H1 (cell line): ENCODE data around the gene PRKAR1B. TPM values are rescaled to one million over a fixed set of nuclear protein-coding genes. Genes with fewer than 3 reads are reported as not detected.

Source experiments
- CTCF ChIA-PET: fragments of 300-600 bp; sonication (Branson Sonifier 250); formaldehyde crosslinking; loops from one replicate; lab custom pipeline; 2021; ENCODE audit not compliant: partially characterized antibody; lab: Charles Lee
- POLR2A ChIA-PET: fragments of 300-600 bp; sonication (Branson Sonifier 250); formaldehyde crosslinking; loops from one replicate; lab custom pipeline; 2021; ENCODE audit warnings: inconsistent platforms; ENCODE audit not compliant: partially characterized antibody; lab: Charles Lee
- DNase-seq, 2 experiments: peaks; one replicate each; pipeline versions ENCODE4 v3.0.0 to v3.0.0-alpha.2; 2010 to 2022; ENCODE audit warnings: low spot score in 2 of 2, low read depth in 1 of 2, mixed read lengths in 1 of 2
- FAIRE-seq: peaks from 2 replicates; lab custom pipeline; 2011; peaks lifted over from hg19 to GRCh38; lab: Jason Lieb, UNC
- H2AFZ ChIP-seq: 2 replicates; pipeline ENCODE4 v1.8.1; 2012; ENCODE audit warnings: low read length, inconsistent platforms
- H2AK5ac ChIP-seq: 2 replicates; pipeline ENCODE4 v1.6.1; 2013; ENCODE audit warnings: low read depth, low read length
- H2BK120ac ChIP-seq: replicated peaks from 2 replicates; pipeline ENCODE3; 2013; ENCODE audit warnings: low read depth, low read length, inconsistent platforms
- H2BK12ac ChIP-seq: 2 replicates; pipeline ENCODE4 v1.6.1; 2013; ENCODE audit warnings: low read depth, low read length
- H2BK15ac ChIP-seq: 2 replicates; pipeline ENCODE4 v1.6.1; 2013; ENCODE audit warnings: low read length
- H2BK20ac ChIP-seq: 2 replicates; pipeline ENCODE4 v1.6.1; 2013; ENCODE audit warnings: low read length
- H2BK5ac ChIP-seq: 2 replicates; pipeline ENCODE4 v1.6.1; 2013; ENCODE audit warnings: low read depth, low read length
- H3K14ac ChIP-seq: 2 replicates; pipeline ENCODE4 v1.6.1; 2013; ENCODE audit warnings: inconsistent platforms; ENCODE audit not compliant: insufficient read length
- H3K18ac ChIP-seq: 2 replicates; pipeline ENCODE4 v1.6.1; 2013; ENCODE audit warnings: low read length; ENCODE audit errors: extremely low read depth
- H3K23ac ChIP-seq: 2 replicates; pipeline ENCODE4 v1.6.1; 2013; ENCODE audit warnings: inconsistent platforms; ENCODE audit not compliant: insufficient read length
- H3K23me2 ChIP-seq: 2 replicates; pipeline ENCODE4 v1.6.1; 2013; ENCODE audit warnings: low read depth, low read length
- H3K27ac ChIP-seq: 2 replicates; pipeline ENCODE4 v1.6.1; 2011; ENCODE audit warnings: low read depth, low read length, inconsistent platforms
- H3K27me3 ChIP-seq, 4 experiments: replicated peaks in 1 of 4; 1 replicate in 1 of 4; 2 replicates in 3 of 4; pipeline versions ENCODE4 v1.6.1 to v1.8.1; 2011 to 2013; ENCODE audit warnings: low read length in 3 of 4, mild to moderate bottlenecking in 3 of 4, inconsistent platforms in 2 of 4, mixed read lengths in 2 of 4, moderate library complexity in 1 of 4; ENCODE audit not compliant: control insufficient read depth in 3 of 4, insufficient read depth in 3 of 4; ENCODE audit errors: extremely low read depth in 1 of 4
- H3K36me3 ChIP-seq, 4 experiments: 2 replicates each; pipeline versions ENCODE4 v1.6.1 to v1.8.1; 2011 to 2013; ENCODE audit warnings: mild to moderate bottlenecking in 4 of 4, low read length in 3 of 4, moderate library complexity in 2 of 4, control low read depth in 1 of 4, inconsistent platforms in 1 of 4; ENCODE audit not compliant: insufficient read depth in 4 of 4, control insufficient read depth in 2 of 4
- H3K4ac ChIP-seq: replicated peaks from 2 replicates; pipeline ENCODE3; 2013; ENCODE audit warnings: low read length, low read depth, mixed read lengths, inconsistent platforms; ENCODE audit not compliant: insufficient read length
- H3K4me1 ChIP-seq, 4 experiments: replicated peaks in 1 of 4; 1 replicate in 1 of 4; 2 replicates in 3 of 4; pipeline versions ENCODE4 v1.6.1 to v1.8.1; 2011 to 2013; ENCODE audit warnings: low read length in 3 of 4, inconsistent platforms in 2 of 4, mixed read lengths in 1 of 4; ENCODE audit not compliant: insufficient read depth in 4 of 4, control insufficient read depth in 3 of 4
- H3K4me2 ChIP-seq, 2 experiments: 2 replicates each; pipeline versions ENCODE4 v1.6.1 to v1.8.1; 2011 to 2013; ENCODE audit warnings: low read depth in 2 of 2, low read length in 2 of 2, control low read depth in 1 of 2, inconsistent platforms in 1 of 2, mild to moderate bottlenecking in 1 of 2; ENCODE audit not compliant: insufficient read depth in 1 of 2
- H3K4me3 ChIP-seq, 4 experiments: fragments of 200-600, 300-600 bp in 1 of 4; sonication (generic), shearing (Covaris generic), sonication (Bioruptor Twin) in 1 of 4; 2 replicates each; pipeline versions ENCODE4 v1.5.1 to v1.8.1; 2011 to 2016; ENCODE audit warnings: low read length in 4 of 4, low read depth in 3 of 4, control low read depth in 2 of 4, inconsistent platforms in 2 of 4, mild to moderate bottlenecking in 2 of 4, mixed read lengths in 1 of 4, moderate library complexity in 1 of 4; ENCODE audit not compliant: insufficient read depth in 2 of 4; ENCODE audit errors: extremely low read depth in 1 of 4
- H3K56ac ChIP-seq: replicated peaks from 2 replicates; pipeline ENCODE3; 2013; ENCODE audit warnings: low read depth, mild to moderate bottlenecking, mixed read lengths, low read length, inconsistent platforms; ENCODE audit not compliant: insufficient read length
- H3K79me1 ChIP-seq: 2 replicates; pipeline ENCODE4 v1.6.1; 2013; ENCODE audit warnings: low read depth, low read length, control low read depth
- H3K79me2 ChIP-seq, 2 experiments: 2 replicates each; pipeline versions ENCODE4 v1.6.1 to v1.8.1; 2012 to 2013; ENCODE audit warnings: low read length in 2 of 2, mild to moderate bottlenecking in 2 of 2, inconsistent platforms in 1 of 2; ENCODE audit not compliant: insufficient read depth in 2 of 2, control insufficient read depth in 1 of 2
- H3K9ac ChIP-seq, 4 experiments: replicated peaks in 1 of 4; 1 replicate in 1 of 4; 2 replicates in 3 of 4; pipeline versions ENCODE4 v1.6.1 to v1.8.1; 2011 to 2013; ENCODE audit warnings: low read depth in 3 of 4, low read length in 3 of 4, control low read depth in 2 of 4, mild to moderate bottlenecking in 2 of 4, moderate library complexity in 2 of 4, inconsistent platforms in 1 of 4; ENCODE audit errors: extremely low read depth in 1 of 4
- H3K9me3 ChIP-seq, 2 experiments: 2 replicates each; pipeline versions ENCODE4 v1.6.1 to v1.8.1; 2012 to 2013; ENCODE audit warnings: mild to moderate bottlenecking in 2 of 2, moderate library complexity in 2 of 2, control low read depth in 1 of 2, inconsistent platforms in 1 of 2, low read depth in 1 of 2, low read length in 1 of 2, mixed read lengths in 1 of 2; ENCODE audit not compliant: insufficient read depth in 2 of 2
- H4K20me1 ChIP-seq, 2 experiments: replicated peaks in 1 of 2; 2 replicates each; pipeline versions ENCODE3 to v1.8.1; 2011 to 2013; ENCODE audit warnings: inconsistent platforms in 2 of 2, low read length in 2 of 2, mild to moderate bottlenecking in 1 of 2; ENCODE audit not compliant: insufficient read depth in 2 of 2, control insufficient read depth in 1 of 2
- H4K5ac ChIP-seq: 2 replicates; pipeline ENCODE4 v1.6.1; 2013; ENCODE audit warnings: low read length, low read depth, mixed read lengths, inconsistent platforms; ENCODE audit not compliant: insufficient read length
- H4K8ac ChIP-seq: 2 replicates; pipeline ENCODE4 v1.8.0; 2013; ENCODE audit warnings: mild to moderate bottlenecking, moderate library complexity, low read length, inconsistent platforms; ENCODE audit not compliant: insufficient read depth; ENCODE audit errors: extremely low read depth
- H4K91ac ChIP-seq: replicated peaks from 2 replicates; pipeline ENCODE3; 2013; ENCODE audit warnings: low read length, mixed read lengths, inconsistent platforms; ENCODE audit not compliant: insufficient read length
- ASH2L ChIP-seq: fragments of 200-600, 300-600 bp; sonication (generic); IDR thresholded peaks from one replicate; pipeline ENCODE4 v1.7.1; 2017; ENCODE audit warnings: low read length
- BACH1 ChIP-seq: IDR thresholded peaks from 2 replicates; pipeline ENCODE4 v1.6.1; 2012; ENCODE audit warnings: low read length, improper control_type of control experiment
- CHD2 ChIP-seq: IDR thresholded peaks from 2 replicates; pipeline ENCODE4 v1.6.1; 2012; ENCODE audit warnings: low read length, improper control_type of control experiment
- EGR1 ChIP-seq: IDR thresholded peaks from 2 replicates; pipeline ENCODE4 v1.6.1; 2011; ENCODE audit warnings: low read depth, low read length, borderline replicate concordance
- GABPA ChIP-seq: IDR thresholded peaks from 2 replicates; pipeline ENCODE4 v1.6.1; 2011; ENCODE audit warnings: mild to moderate bottlenecking, low read length, moderate library complexity, borderline replicate concordance; ENCODE audit not compliant: insufficient read depth
- PHF8 ChIP-seq: fragments of 200-600 bp; sonication (generic); conservative IDR thresholded peaks from 2 replicates; pipeline ENCODE4 v1.7.1; 2012; ENCODE audit warnings: low read depth, mild to moderate bottlenecking, inconsistent platforms, low read length, moderate library complexity
- RNF2 ChIP-seq: fragments of 200-900, 300-1000 bp; sonication (generic); IDR thresholded peaks from 2 replicates; pipeline ENCODE4 v1.7.1; 2016; ENCODE audit warnings: borderline replicate concordance, low read depth, mild to moderate bottlenecking, antibody characterized with exemption, low read length; ENCODE audit not compliant: poor library complexity, severe bottlenecking; ENCODE audit errors: missing control alignments
- SP1 ChIP-seq: IDR thresholded peaks from 2 replicates; pipeline ENCODE4 v1.6.1; 2011; ENCODE audit warnings: low read depth, low read length
- SP2 ChIP-seq: IDR thresholded peaks from 2 replicates; pipeline ENCODE4 v1.6.1; 2012; ENCODE audit warnings: mild to moderate bottlenecking, low read length, inconsistent platforms
- SP4 ChIP-seq: IDR thresholded peaks from 2 replicates; pipeline ENCODE4 v1.6.1; 2012; ENCODE audit warnings: low read length, inconsistent platforms
- USF2 ChIP-seq: IDR thresholded peaks from 2 replicates; pipeline ENCODE4 v1.6.1; 2011; ENCODE audit warnings: low read length, improper control_type of control experiment
- WGBS, 2 experiments: shearing (Covaris generic) in 1 of 2; methylation state at CpG; one replicate each; pipeline versions ENCODE4 v1.1.6 to v1.1.7; 2013 to 2015; ENCODE audit warnings: low lambda C conversion rate in 2 of 2, mixed read lengths in 2 of 2, inconsistent platforms in 1 of 2, low coverage in 1 of 2, missing lambda C conversion rate in 1 of 2; ENCODE audit not compliant: insufficient replicate concordance in 2 of 2, insufficient coverage in 1 of 2, insufficient read length in 1 of 2; ENCODE audit errors: extremely low coverage in 1 of 2, missing lambda C conversion rate in 1 of 2; 5-methylcytosine and 5-hydroxymethylcytosine counted together
- polyA plus RNA-seq, 7 experiments: library from polyadenylated mRNA; depleted of rRNA in 3 of 7; stranded (reverse) in 5 of 7; unstranded in 2 of 7; fragments of >200 nt in 5 of 7; fragments of 200-250 nt in 2 of 7; gene quantifications; 1 replicate in 5 of 7; 2 replicates in 1 of 7; 4 replicates in 1 of 7; pipeline versions ENCODE4 v1.2.1 to v1.2.3, GENCODE V29; 2011 to 2013; ENCODE audit warnings: missing spikeins in 2 of 7, mixed read lengths in 2 of 7
- total RNA-seq: library from RNA; stranded (reverse); fragmentation: NEBNext Ultra II Directional; extraction: Animal tissue kit (Norgen Biotek cat#: 25700); gene quantifications from 2 replicates; pipeline ENCODE4 v1.2.1, GENCODE V29; 2021
- TF ChIP-seq, protein P1 (sequence below): IDR thresholded peaks from 2 replicates; pipeline ENCODE4 v1.6.1; 2012; ENCODE audit warnings: low read length, inconsistent platforms

Gene PRKAR1B
- total and polyA plus RNA-seq, 2 of the 8 experiments (the other 6 are each of a cell fraction or from before 2014, with no cell fraction given), result 12.3 to 55.7 TPM

DNA sequence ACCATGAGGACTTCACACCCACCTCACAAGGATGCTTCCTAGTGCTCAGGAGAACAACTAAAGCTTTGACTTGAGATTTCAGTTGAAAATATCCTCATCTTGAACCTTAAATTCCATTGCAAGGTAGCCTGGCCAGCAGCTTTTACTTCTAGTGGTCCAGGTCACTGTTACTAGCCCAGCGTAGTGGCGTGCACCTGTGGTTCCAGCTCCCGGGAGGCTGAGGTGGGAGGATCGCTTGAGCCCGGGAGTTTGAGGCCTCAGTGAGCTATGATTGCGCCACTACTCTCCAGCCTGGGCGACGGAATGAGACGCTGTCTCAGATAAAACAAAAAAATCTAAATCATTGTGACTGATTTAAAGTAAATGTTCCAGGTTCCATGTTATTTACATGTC is 28.3 kb upstream of the PRKAR1B start:
- H3K4me3 ChIP-seq, result no peak overlapping the region
- no peak overlapping the region for H3K18ac ChIP-seq
- no peak overlapping the region for H3K9ac ChIP-seq
- H3K56ac ChIP-seq, result no peak overlapping the region
- no peak overlapping the region for H2AFZ ChIP-seq
- no peak for DNase-seq
- no peaks in the 10 kb centered on the region for H3K9me3 ChIP-seq
- no peak overlapping the region for H2BK120ac ChIP-seq
- H4K8ac ChIP-seq, result no peak overlapping the region
- no peak overlapping the region for H2BK12ac ChIP-seq
- H3K4me1 ChIP-seq, result no peaks in the 10 kb centered on the region
- H4K91ac ChIP-seq, result no peak overlapping the region
- ChIA-PET POLR2A (no interaction called here), CTCF (interaction anchor here (1.1 to 1.9 kb wide), 2 partner anchors 15 to 90 kb away, joined by 4 read pairs; no protein-coding TSS in a partner anchor)
- peaks cover 14 to 33% (median 22%) of the 10 kb centered on the region in 4 experiments; a peak in 7 of 8 replicates for H3K36me3 ChIP-seq
- no peaks in the 10 kb centered on the region for H3K23me2 ChIP-seq
- H4K5ac ChIP-seq, result no peak overlapping the region
- H2BK5ac ChIP-seq, result no peak overlapping the region
- no peak overlapping the region for H3K23ac ChIP-seq
- H3K27me3 ChIP-seq, result no peaks in the 10 kb centered on the region
- WGBS, 2 experiments, result 85% methylated on average over 9 of the region's 9 CpGs; no CpG with 5 or more reads in 1 of the 2 experiments
- peaks cover 1 to 11% of the 10 kb centered on the region in 2 experiments for H4K20me1 ChIP-seq
- H3K27ac ChIP-seq, result no peak overlapping the region
- H3K14ac ChIP-seq, result no peak overlapping the region
- H3K79me2 ChIP-seq, result no peaks in the 10 kb centered on the region
- no peak overlapping the region for H2BK15ac ChIP-seq
- H2AK5ac ChIP-seq, result no peak overlapping the region
- H2BK20ac ChIP-seq, result no peak overlapping the region
- no peaks in the 10 kb centered on the region for H3K79me1 ChIP-seq
- no peak overlapping the region for H3K4ac ChIP-seq
- H3K4me2 ChIP-seq, result no peak overlapping the region
- FAIRE-seq, result no peak
- TF ChIP-seq PHF8, result no peak
- no peak for TF ChIP-seq GABPA
- TF ChIP-seq, protein P1, sequence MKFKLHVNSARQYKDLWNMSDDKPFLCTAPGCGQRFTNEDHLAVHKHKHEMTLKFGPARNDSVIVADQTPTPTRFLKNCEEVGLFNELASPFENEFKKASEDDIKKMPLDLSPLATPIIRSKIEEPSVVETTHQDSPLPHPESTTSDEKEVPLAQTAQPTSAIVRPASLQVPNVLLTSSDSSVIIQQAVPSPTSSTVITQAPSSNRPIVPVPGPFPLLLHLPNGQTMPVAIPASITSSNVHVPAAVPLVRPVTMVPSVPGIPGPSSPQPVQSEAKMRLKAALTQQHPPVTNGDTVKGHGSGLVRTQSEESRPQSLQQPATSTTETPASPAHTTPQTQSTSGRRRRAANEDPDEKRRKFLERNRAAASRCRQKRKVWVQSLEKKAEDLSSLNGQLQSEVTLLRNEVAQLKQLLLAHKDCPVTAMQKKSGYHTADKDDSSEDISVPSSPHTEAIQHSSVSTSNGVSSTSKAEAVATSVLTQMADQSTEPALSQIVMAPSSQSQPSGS, result no peak
- TF ChIP-seq RNF2, result no peak
- TF ChIP-seq CHD2, result no peak
- TF ChIP-seq SP1, result no peak
- no peak for TF ChIP-seq BACH1
- TF ChIP-seq ASH2L, result no peak
- no peak for TF ChIP-seq EGR1
- no peak for TF ChIP-seq USF2
- TF ChIP-seq SP2, result no peak
- no peak for TF ChIP-seq SP4
